CD4-positive, alpha-beta T cell treated with Interleukin-6 at 100 ng/mL for 8 hours (primary cell): Measurements from ENCODE around the gene DVL1.
A peak's percentile ranks its signal among the peaks of the same experiment; 100 is the strongest.

Experiments used
- DNase-seq: peaks from one replicate; pipeline ENCODE4 v3.0.0-alpha.2; 2020; ENCODE audit warnings: mixed read lengths, low spot score

Gene DVL1

DNA sequence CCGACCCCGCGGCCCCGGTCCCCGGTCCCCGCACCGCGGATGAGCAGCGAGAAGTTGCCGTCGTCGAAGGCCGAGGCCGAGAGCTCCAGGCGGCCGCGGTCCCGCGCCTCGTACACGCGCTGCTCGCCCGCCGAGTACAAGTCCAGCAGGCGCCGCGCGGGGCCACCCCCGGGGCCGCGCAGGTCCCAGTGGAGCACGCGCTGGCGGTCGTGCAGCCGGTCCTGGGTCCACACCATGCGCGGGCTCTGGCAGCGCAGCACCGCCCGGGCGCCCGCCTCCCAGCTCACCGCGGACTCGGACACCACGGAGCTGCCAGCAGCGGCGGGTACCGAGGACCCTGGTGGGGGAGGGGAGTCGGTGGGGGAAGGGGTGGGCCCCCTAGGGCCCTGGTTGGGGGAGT is 6.2 kb upstream of the DVL1 start:
- DNase-seq = no peak

DNA sequence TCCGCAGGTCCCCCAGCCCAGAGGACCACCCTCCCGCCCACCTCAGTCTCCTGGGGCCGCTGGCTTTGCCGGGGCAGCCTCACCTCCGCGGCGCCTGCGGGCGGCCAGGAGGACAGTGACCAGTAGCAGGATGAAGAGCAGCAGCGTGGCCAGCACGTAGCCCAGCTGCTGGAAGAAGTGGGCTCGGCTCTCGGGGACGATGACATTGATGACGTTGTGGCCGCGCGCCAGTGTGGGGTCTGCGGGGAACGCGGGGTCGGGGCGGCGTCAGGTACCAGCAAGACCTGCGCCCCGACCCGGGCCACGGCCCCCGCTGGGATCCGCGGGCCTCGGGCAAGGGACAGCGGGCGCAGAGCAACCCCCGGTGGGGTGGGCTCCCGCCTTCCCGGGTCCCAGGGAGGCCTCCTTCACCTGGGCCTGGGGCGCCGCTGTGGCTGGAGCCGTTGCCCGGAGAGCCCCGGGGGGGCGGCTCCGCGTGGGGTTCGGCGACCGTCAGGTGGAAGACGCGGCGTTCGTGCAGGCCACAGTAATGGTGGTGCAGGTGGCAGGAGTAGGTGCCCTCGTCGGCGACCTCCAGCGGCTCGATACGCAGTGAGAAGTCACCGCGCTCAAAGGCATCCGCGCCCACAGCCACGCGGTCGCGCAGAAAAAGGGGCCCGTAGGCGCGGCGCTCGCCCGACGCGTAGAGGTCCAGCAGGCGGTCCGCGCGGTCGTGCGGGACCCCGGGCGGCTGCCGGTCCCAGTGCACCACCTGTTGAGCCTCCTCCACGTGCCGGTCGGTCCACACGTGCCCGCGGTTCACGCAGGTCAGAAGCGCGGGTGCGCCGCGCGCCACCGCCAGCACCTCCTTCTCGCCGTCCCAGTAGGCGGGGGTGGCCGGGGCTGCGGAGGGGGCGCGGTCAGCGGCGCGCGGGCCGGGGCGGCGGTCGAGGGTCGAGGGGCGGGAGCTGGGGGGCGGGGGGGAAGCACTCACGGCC is 5.3 kb upstream of the DVL1 start:
- DNase-seq = no peak

DNA sequence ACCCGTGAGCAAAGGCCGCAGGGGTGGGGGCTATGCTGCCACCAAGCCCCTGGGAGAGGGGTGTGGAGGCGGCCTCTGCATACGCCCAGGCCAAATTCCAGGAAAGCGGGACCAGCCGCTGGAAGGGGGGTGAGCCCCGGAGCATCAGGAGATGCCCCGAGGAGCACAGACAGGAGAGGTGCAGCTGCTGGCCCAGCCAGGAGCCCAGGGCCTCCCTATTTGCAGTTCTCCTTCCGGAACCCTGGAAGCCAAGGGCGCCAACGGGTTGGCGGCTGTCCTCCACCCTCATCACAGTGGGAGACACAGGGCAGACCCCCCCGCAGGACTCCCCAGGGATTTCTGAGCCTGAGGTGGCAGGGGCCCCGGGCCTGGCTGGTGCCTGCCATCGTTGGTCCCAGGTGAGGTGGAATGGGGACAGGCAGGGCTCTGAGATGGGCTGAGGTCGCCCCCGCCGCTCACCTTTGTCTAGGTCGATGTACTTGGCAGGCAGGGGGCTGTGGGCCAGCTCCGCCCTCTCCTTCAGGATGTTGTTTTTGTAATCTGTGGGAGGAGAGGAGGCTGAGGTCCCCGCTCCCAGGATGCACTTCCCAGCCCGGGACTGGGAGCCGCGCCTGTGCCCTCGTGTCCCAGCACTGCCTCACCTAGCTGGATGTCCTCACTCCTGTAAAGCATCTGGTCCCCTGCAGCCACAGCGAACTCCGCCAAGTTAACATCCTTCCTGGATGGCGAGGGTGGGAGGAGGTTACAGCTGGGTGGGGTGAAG is 4.4 kb upstream of the DVL1 start:
- no peak for DNase-seq

DNA sequence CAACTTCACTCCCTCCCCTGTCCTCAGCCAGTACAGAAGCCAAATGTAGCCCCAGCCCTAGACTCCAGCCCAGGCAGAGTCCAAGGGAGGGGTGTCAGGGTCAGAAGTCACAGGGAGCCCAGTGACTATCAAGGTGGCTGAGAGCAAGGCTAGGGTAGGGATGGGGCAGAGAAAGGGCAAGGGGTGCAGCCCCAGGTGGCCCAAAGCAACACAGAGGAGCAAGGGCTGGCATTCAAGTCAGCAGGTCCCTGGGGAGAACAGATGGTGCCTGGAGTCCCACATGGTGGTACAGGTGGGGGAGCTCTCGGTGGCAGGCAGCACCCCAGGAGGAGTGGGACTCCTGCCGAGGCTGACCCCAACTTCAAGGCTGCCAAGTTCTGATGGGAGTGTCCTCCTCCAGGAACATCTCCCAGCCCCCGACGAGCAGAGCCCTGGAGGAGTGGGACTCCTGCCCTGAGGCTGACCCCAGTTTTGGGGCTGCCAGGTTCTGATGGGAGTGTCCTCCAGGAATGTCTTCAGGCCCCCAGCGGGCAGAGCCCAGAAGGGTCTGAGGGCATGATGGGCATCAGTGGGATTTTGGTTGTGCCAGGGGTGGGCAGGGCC is 3.7 kb upstream of the DVL1 start:
- no peak for DNase-seq

DNA sequence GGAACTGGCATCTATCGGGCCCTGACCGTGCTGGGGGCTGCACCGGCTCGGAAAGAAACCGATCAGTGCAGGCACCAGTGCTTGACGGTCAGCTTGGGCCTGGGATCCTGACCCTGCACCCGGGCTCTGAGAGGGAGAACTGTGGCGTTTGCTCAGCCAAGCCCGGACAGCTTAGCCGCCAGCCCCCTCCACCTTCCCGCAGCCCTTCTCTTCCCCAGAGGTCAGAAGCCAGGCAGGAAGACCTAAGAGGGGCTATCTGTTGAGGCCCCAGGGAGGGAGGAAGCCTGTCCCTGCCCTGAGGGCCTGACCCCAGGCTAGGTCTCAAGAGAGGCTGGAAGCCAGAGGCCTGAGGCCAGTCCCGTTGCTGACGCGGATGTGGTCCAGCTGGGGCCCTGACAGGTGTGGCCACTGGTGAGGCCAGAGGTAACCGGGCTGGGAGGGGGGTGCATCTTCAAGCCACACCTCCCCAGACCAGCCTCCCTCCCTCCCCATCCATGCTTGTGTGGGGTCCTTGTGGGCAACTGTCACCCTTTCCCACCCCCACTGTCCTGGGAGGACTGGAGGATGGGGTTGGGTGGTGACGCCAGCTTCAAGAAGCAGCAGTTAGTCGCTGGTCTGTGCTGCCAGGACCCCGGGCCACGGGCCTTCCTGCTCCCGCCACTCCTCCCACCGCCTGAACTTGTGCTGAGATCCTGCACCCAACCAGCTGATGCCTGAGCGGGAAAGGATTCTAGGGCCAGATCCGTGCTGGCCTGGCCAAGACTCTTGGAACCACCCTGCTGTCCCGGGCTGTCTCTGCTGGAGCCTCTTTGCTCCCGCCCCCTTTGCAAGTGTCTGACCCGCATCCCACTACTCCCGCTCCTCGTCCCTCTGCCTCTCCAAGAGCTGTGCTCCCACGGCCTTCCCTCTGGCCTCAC is 2.6 kb upstream of the DVL1 start:
- no peak for DNase-seq

DNA sequence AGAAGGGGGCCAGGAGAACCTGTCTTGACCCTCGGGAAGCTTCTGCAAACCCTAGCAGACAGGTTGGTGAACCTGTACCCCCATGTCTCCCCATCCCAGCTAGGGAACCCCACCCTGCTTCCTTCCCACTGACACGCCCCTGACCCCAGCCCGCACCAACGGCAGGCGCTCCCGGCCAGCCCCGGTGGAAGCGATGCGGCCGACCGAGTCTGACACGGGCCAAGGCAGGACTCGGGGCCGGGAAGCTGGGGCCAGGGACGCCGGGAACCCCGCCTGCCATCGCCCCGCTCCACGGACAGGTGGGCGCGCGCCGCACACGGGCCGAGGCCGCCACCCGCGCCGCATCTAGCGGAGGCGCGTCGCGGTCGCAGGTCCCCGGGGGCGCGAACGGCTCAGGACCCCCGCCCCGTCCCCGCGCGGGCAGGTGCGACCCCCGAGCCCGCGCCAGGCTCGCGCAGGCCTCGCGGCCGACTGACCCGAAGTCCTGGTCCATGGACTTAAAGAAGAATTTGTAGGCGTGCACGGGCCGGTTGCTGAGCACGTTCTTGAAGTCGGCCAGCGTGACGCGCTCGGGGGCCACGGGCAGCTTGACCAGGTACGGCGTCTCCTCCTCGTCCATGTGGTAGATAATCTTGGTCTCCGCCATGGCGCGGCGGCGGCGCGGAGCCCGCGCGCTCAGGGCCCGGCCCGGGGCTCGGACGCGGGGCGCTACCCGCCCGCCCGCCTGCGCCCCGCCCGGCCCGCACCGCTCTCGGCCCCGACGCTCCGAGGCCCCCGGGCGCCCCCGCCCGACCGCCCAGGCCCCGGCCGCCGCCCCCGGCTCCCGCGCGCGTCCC is 580 bp downstream of the DVL1 start:
- no peak for DNase-seq

DNA sequence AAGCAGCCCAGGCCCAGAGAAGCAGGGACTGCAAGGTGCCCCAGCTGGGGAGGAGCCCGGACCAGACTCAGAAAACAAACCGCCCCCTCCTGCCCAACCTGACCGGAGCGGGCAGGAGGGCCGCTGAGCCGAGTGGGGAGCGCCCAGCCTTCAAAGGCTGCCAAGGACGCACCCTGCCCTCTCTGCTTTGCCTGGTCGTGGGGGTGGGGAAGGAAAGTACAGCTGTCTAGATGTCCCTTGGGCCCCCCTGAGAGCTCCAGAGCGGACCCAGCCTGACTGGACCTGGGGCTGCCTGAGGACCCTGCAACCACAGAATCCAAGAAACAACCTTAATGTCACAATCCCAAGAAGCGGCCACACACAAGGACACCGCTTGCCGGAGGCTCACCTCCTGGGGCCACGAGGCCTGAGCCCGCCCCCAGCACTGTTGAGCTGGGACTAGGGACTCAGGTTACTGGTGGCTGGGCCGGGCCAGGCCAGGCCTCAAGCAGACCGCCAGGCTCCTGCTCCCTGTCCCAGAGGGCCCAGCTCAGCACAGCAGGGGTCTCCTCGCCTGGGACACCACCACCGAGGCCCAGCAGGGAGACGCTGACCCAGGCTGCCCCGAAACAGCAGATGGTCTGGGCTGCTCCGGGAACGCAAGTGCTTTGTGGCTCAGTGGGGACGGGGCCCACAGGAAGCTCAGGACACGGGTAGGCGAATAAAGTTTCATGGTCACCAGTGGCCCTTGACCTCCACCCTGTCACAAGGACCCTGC is 1.4 kb downstream of the DVL1 start:
- no peak for DNase-seq

DNA sequence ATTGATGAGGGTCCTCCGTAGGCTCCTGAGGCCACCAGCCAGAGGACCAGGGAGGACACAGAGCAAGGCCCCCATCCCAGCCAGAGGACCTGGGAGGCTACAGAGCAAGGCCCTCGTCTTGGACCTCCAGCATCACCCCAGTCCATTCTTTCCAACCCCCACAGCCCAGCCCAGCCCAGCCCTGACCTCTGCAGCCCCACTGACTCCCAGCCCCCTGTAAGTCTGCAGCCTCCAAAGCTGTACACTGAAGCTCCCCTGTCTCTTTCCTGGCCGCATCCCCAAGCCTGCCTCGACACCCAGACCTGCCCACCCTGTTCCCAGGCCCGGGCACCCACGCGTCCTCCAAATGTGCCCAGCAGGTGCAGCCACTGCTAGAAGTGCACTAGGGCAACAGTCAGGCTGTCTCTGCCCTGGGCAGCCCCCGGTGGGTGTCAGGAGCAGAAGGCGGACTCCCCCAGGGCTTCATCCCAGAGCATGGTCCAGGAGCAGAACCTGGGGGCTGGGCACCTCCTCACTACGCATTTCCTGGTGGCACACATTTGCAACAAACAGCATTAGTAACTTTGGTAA is 2.1 kb downstream of the DVL1 start:
- DNase-seq = no peak

DNA sequence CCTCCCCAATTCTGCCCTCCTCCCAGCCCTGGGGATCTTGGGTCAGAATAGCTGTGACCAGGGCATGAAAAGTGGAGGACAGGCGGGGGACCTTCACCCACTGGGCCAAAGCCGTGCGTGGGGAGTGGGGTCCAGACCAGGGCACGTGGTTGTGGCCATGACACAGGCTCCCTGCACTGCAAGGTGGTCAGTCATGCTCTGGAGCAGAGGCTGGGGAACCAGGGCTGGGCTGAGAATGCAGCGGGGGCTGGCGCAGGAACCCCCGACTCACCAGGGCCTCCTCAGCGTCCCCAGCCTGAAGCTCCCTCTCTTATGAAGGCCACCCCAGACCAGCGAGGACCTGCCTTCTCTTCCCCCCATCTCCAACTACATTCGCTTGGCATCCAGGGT is 2.7 kb downstream of the DVL1 start:
- DNase-seq = no peak

DNA sequence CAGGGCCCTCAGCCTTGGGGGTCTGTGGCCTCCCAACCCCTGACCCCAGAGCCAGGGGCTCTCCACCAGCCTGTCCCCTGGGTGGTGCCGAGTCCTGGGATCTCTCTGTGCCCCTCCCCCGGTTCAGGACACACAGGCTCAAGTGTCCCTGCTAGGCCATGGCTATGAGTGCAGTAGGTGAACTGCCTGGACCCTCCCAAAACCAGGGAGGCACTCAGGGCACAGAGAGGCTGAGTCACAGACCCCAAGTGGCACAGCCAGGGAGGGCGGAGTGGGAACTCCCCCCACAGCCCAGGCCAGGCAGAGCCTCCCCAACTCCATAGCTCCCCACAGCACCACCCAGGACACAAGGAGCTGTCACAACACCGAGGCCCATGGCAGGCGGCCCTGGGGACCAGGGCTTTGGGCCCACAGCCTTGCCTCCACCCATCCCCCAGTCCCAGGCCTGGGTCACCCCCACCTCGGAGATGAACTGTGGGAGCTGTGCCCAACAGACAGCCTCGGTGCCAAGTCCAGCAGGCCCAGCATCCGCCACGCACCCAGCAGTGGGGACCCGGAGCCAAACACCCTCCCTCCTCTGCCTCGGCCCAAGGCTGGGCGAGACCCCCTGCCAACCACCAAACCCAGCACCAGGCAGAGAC is 3.2 kb downstream of the DVL1 start:
- DNase-seq = no peak

DNA sequence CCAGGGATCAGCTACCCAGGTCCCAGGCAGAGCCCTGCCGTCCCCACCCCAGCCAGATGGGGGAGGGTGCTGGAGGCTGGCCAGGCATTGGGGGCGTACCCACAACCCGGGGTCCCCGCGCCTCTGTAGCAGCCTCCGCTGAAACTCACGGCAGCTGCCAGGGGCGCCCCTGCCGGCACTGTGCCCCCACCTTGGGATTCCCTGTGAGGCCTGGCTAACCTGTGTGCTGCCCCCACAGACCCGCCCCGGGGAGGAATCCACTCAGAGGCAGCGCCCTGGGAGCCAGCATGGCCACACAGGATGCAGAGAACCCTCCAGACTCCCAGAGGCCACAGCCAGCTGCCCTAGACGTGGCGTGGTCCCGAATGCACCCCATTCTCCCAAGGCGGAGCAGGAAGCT is 3.8 kb downstream of the DVL1 start:
- DNase-seq = no peak

DNA sequence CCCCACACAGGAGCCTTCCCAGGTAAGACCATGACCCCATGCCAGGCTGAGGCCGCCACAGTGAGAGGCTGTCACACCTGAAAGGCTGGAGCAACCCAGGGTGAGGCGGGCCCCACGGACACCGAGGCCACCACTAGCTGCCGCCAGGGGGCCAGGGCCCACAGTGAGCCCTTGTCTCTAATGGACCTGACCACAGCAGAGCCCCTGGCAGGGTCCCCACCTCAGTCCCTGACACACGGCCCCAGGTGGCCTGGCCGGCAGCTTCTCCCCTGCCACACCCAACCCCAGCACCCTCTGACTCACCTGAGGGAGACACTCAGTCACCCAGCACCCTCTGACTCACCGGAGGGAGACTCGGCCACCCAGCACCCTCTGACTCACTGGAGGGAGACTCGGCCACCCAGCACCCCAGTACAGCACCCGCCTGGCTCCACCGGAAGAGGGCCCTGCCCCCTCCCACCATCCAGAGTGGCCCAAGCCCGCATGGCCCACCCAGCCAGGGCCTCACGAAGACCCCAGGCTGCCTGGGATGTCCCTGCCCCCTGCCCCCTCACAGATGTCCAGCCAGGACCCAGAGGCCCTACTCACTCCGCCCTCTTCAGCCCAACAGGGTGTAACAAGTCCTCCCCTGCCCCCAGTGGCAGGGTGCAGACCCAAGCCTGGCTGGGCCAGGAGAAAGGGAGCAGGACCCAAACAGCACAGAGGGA is 4.4 kb downstream of the DVL1 start:
- DNase-seq = peak; percentile 30

DNA sequence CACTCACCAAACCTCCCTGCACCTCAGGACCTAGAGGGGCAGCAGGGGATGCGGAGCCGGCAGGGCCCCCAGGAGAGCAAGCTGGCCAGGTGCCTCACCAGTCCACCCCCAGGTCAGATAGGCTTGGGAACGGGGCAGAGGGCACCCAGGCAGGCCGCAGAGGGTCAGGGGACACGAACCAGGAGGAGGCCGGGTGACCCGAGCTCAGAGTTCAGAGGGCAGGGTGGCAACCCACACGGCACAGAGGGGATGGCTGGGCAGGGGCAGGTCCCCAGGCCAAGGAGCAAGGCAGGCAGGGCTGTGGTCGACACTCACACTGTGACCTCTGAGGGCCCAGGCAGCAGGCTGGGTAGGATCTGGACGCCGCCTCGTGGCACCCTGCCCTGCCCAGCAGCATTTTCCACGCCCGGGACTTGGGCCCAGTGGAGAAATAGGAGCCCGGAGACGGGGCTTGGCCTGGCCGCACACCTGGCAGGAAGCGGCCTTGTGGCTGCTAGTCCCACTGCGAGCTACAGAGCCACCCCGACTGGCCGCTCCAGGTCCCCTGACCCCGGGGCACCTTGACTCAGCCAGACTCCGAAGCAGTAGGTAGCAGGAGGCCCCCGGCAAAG is 5.3 kb downstream of the DVL1 start:
- DNase-seq = no peak

DNA sequence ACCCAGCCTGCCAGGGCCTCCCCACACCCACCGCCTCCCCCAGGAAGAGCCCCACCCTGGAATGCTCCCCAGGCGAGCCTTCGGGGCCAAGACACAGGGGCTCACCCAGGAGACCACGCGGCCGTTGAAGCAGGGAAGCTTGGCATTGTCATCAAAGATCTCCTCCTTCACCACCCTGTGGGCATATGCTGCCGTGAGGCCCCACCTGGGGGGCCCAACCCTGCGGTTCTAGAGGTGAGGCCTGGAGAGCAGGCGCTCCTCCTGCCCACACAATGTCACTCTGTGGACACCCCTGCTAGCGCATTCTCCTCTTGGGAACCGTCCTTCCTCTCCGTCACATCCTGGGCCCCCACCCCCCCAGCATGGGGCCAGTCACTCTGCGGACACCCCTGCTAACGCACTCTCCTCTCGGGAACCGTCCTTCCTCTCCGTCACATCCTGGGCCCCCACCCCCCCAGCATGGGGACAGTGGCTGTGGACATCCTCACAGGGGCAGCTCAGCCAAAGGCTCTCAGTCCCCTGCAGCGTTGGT is 6.6 kb downstream of the DVL1 start:
- no peak for DNase-seq

DNA sequence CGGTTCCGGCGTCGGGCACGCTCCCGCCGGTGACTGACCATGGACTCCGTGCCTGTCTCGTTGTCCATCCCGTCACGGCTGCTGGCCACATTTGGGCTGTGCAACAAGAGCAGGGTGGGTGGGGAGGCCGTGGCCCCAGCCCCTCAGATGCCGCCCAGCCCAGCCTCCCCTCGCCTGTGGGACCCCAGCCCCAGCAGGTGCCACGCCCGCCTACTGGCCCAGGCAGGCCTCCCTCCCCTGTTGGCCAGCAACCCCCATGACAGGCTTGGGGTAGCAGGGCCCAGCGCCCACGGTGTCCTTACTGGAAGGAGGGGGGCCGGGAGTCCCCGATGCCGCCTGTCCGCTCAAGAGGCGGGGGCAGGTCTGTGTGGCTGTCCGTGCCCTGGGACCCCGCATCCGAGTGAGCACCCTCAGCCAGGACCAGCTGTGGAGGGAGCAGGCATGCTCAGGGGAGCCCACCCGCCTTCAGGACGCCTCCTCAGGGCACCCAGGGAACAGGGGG is 7.1 kb downstream of the DVL1 start:
- no peak for DNase-seq

DNA sequence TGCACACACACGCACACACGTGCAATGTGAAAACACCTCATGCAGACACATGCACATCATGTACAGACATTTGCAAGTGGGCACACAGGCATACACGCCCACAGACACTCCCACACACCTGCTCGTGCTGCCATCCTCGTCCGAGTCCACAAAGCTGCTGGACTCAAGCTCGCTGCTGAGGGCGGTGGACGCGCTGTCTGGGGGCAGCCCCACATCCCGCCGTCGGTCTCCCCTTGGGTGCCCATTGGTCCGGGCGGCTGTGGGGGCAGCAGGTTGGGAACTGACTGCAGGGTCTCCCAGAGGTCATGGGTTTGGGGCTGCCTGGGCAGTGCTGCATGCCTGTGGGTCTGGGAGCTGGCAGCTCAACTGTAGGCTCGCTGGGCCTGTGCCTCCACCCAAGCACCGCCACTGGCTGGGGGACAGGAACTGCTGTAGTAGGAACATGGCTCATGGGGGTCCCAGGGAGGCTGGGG is 7.6 kb downstream of the DVL1 start:
- no peak for DNase-seq

DNA sequence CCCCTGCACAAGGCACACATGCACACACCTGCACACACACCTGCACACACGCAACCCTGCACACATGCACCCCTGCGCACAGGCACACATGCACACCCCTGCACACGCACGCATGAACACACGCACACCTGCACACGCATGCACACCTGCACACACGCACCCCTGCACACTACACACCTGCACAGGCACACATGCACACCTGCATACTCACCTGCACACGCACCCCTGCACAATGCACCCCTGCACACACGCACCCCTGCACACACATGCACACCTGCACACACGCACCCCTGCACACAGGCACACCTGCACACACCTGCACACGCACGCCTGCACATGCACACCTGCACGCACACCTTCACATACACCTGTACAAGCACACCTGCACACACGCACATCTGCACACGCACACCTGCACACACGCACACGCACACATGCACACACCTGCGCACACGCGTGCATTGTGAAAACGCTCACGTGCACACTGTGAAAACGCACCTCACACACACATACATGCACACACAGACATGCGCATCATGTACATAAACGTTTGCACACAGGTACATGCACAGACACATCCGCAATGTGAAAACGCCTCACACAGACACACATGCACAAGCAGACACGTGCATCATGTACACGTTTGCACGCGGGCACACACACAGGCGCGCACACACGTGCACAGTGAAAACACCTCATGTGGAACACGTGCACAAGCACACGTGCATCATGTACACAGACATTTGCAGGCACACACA is 8.2 kb downstream of the DVL1 start:
- DNase-seq = no peak
